ENCODE data around the gene GPR45.
"Not testable (repeated sequence)": the region's sequence is repeated elsewhere in the genome, so short reads cannot be mapped to it uniquely, and the experiment has no call there.

The GPR45 gene

GRCh38 chr2:105244451-105244850 is 2.9 kb downstream of the GPR45 start:
- Mint-ChIP-seq H3K27ac (no peak overlapping the region), H3K9me3 (no peaks in the 10 kb centered on the region), H3K27me3 (peaks cover 4% of the 10 kb centered on the region), H3K4me1 (ENCODE audit: low read depth) (no peaks in the 10 kb centered on the region), H3K4me3 (no peak overlapping the region), H3K36me3 (ENCODE audit: low read depth) (no peaks in the 10 kb centered on the region)
- no peak for DNase-seq

GRCh38 chr2:105248316-105249070 is 7.0 kb downstream of the GPR45 start:
- no peaks in the 10 kb centered on the region for H3K9me3 Mint-ChIP-seq

GRCh38 chr2:105249181-105249580 is 7.6 kb downstream of the GPR45 start:
- Mint-ChIP-seq H3K4me3 (no peak overlapping the region), H3K9me3 (no peaks in the 10 kb centered on the region), H3K27me3 (no peaks in the 10 kb centered on the region), H3K27ac (no peak overlapping the region), H3K4me1 (ENCODE audit: low read depth) (no peaks in the 10 kb centered on the region), H3K36me3 (ENCODE audit: low read depth) (no peaks in the 10 kb centered on the region)
- no peak for DNase-seq

More at GRCh38 chr2:105248316-105249070, 7.0 kb downstream of the GPR45 start:
- Mint-ChIP-seq H3K27ac (no peak overlapping the region), H3K27me3 (no peaks in the 10 kb centered on the region), H3K36me3 (ENCODE audit: low read depth) (no peaks in the 10 kb centered on the region), H3K4me3 (no peak overlapping the region), H3K4me1 (ENCODE audit: low read depth) (no peaks in the 10 kb centered on the region)
- no peak for DNase-seq

- no peaks in the 10 kb centered on the region for H3K27me3 Mint-ChIP-seq
- H3K36me3 Mint-ChIP-seq (ENCODE audit: low read depth), result no peaks in the 10 kb centered on the region
- no peak for DNase-seq
- H3K27ac Mint-ChIP-seq, result no peak overlapping the region
- no peak overlapping the region for H3K4me3 Mint-ChIP-seq
- no peaks in the 10 kb centered on the region for H3K4me1 Mint-ChIP-seq (ENCODE audit: low read depth)
- no peaks in the 10 kb centered on the region for H3K9me3 Mint-ChIP-seq
Measured at GRCh38 chr2:105249891-105250290, 8.3 kb downstream of the GPR45 start.

GRCh38 chr2:105251016-105251648 is 9.6 kb downstream of the GPR45 start:
- H3K9me3 Mint-ChIP-seq, H3K27me3 Mint-ChIP-seq: not testable (repeated sequence)

GRCh38 chr2:105252271-105252670 is 10.7 kb downstream of the GPR45 start:
- H3K4me3 Mint-ChIP-seq, result no peak overlapping the region
- H3K36me3 Mint-ChIP-seq (ENCODE audit: low read depth), result no peaks in the 10 kb centered on the region
- no peaks in the 10 kb centered on the region for H3K27me3 Mint-ChIP-seq
- DNase-seq, result no peak
- no peaks in the 10 kb centered on the region for H3K9me3 Mint-ChIP-seq
- H3K27ac Mint-ChIP-seq, result no peak overlapping the region
- H3K4me1 Mint-ChIP-seq (ENCODE audit: low read depth), result no peaks in the 10 kb centered on the region

More at GRCh38 chr2:105251016-105251648, 9.6 kb downstream of the GPR45 start:
- not testable (repeated sequence) for H3K36me3 Mint-ChIP-seq (ENCODE audit: low read depth); H3K4me1 Mint-ChIP-seq (ENCODE audit: low read depth); H3K27ac Mint-ChIP-seq; DNase-seq; H3K4me3 Mint-ChIP-seq

- H3K27me3 Mint-ChIP-seq, result no peaks in the 10 kb centered on the region
- H3K27ac Mint-ChIP-seq, result no peak overlapping the region
- no peaks in the 10 kb centered on the region for H3K4me1 Mint-ChIP-seq (ENCODE audit: low read depth)
- no peaks in the 10 kb centered on the region for H3K9me3 Mint-ChIP-seq
- no peak for DNase-seq
- no peak overlapping the region for H3K4me3 Mint-ChIP-seq
- H3K36me3 Mint-ChIP-seq (ENCODE audit: low read depth), result no peaks in the 10 kb centered on the region
Measured at GRCh38 chr2:105254531-105255210, 13.1 kb downstream of the GPR45 start.

- Mint-ChIP-seq H3K36me3 (ENCODE audit: low read depth) (no peaks in the 10 kb centered on the region), H3K4me1 (ENCODE audit: low read depth) (no peaks in the 10 kb centered on the region), H3K9me3 (no peaks in the 10 kb centered on the region), H3K4me3 (no peak overlapping the region), H3K27me3 (no peaks in the 10 kb centered on the region), H3K27ac (no peak overlapping the region)
- DNase-seq, result no peak
Measured at GRCh38 chr2:105255979-105256378, 14.4 kb downstream of the GPR45 start.

GRCh38 chr2:105256431-105257047 is 15.0 kb downstream of the GPR45 start:
- Mint-ChIP-seq H3K4me3 (no peak overlapping the region), H3K27ac (no peak overlapping the region), H3K9me3 (no peaks in the 10 kb centered on the region), H3K4me1 (ENCODE audit: low read depth) (no peaks in the 10 kb centered on the region), H3K36me3 (ENCODE audit: low read depth) (no peaks in the 10 kb centered on the region), H3K27me3 (no peaks in the 10 kb centered on the region)
- no peak for DNase-seq

- Mint-ChIP-seq H3K27me3 (no peaks in the 10 kb centered on the region), H3K9me3 (no peaks in the 10 kb centered on the region), H3K36me3 (ENCODE audit: low read depth) (peaks cover 9% of the 10 kb centered on the region), H3K4me1 (ENCODE audit: low read depth) (no peaks in the 10 kb centered on the region), H3K4me3 (no peak overlapping the region), H3K27ac (no peak overlapping the region)
- DNase-seq, result no peak
Measured at GRCh38 chr2:105257981-105258380, 16.4 kb downstream of the GPR45 start.

GRCh38 chr2:105258835-105259350 is 17.4 kb downstream of the GPR45 start:
- DNase-seq, result no peak
- Mint-ChIP-seq H3K27me3 (no peaks in the 10 kb centered on the region), H3K27ac (no peak overlapping the region), H3K9me3 (no peaks in the 10 kb centered on the region), H3K4me3 (no peak overlapping the region), H3K4me1 (ENCODE audit: low read depth) (no peaks in the 10 kb centered on the region), H3K36me3 (ENCODE audit: low read depth) (peaks cover 15% of the 10 kb centered on the region)

- Mint-ChIP-seq H3K4me3 (no peak overlapping the region), H3K4me1 (ENCODE audit: low read depth) (no peaks in the 10 kb centered on the region)
Measured at GRCh38 chr2:105261061-105261460, 19.5 kb downstream of the GPR45 start.

GRCh38 chr2:105262651-105263091 is 21.1 kb downstream of the GPR45 start:
- H3K27me3 Mint-ChIP-seq, result no peaks in the 10 kb centered on the region
- no peak overlapping the region for H3K4me3 Mint-ChIP-seq
- peaks cover 52% of the 10 kb centered on the region for H3K36me3 Mint-ChIP-seq (ENCODE audit: low read depth)
- H3K4me1 Mint-ChIP-seq (ENCODE audit: low read depth), result no peaks in the 10 kb centered on the region
- DNase-seq, result no peak
- no peaks in the 10 kb centered on the region for H3K9me3 Mint-ChIP-seq
- H3K27ac Mint-ChIP-seq, result no peak overlapping the region

More at GRCh38 chr2:105261061-105261460, 19.5 kb downstream of the GPR45 start:
- Mint-ChIP-seq H3K27ac (no peak overlapping the region), H3K27me3 (no peaks in the 10 kb centered on the region), H3K36me3 (ENCODE audit: low read depth) (peaks cover 36% of the 10 kb centered on the region), H3K9me3 (no peaks in the 10 kb centered on the region)
- no peak for DNase-seq

- no peaks in the 10 kb centered on the region for H3K4me1 Mint-ChIP-seq (ENCODE audit: low read depth)
- no peak for DNase-seq
- no peaks in the 10 kb centered on the region for H3K9me3 Mint-ChIP-seq
- peaks cover 99% of the 10 kb centered on the region for H3K36me3 Mint-ChIP-seq (ENCODE audit: low read depth)
- no peaks in the 10 kb centered on the region for H3K27me3 Mint-ChIP-seq
- no peak overlapping the region for H3K27ac Mint-ChIP-seq
- H3K4me3 Mint-ChIP-seq, result no peak overlapping the region
Measured at GRCh38 chr2:105269426-105269825, 27.9 kb downstream of the GPR45 start.

Data from activated T-cell treated with anti-CD3 and anti-CD28 coated beads, Interleukin-2, amount 50 U/mL, for 24 hours (primary cell).